IPS DF 4.7 (cell line): Measurements from ENCODE around the gene RIMBP3B.
"Not testable (repeated sequence)": the region's sequence is repeated elsewhere in the genome, so short reads cannot be mapped to it uniquely, and the experiment has no call there.

Experiments
- DNase-seq: peaks from one replicate; pipeline ENCODE4 v3.0.0-alpha.2; 2013; ENCODE audit warnings: low spot score; ENCODE audit errors: extremely low read depth

RIMBP3B gene

DNA sequence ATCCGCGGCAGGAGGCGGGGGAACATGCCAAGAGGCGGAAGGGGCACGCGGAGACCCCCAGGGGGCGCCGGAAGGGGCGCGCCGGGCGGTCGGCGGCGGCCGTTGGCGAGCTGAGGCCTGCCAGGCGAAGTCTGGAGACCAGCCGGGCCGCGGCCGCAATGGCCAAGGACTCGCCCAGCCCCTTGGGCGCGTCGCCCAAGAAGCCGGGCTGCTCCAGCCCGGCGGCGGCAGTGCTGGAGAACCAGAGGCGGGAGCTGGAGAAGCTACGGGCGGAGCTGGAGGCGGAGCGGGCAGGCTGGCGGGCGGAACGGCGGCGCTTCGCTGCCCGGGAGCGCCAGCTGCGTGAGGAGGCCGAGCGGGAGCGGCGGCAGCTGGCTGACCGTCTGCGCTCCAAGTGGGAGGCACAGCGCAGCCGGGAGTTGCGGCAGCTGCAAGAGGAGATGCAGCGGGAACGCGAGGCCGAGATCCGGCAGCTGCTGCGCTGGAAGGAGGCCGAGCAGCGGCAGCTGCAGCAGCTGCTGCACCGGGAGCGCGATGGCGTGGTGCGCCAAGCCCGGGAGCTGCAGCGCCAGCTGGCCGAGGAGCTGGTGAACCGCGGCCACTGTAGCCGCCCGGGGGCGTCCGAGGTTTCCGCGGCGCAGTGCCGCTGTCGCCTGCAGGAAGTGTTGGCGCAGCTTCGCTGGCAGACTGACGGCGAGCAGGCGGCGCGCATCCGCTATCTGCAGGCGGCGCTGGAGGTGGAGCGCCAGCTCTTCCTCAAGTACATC, at the start of gene RIMBP3B:
Gene RIMBP3B (plus strand): TSS at position 51 of the 767 bp plus-strand sequence. CDS start 108 bp downstream, at position 159.
- not testable (repeated sequence) for DNase-seq

DNA sequence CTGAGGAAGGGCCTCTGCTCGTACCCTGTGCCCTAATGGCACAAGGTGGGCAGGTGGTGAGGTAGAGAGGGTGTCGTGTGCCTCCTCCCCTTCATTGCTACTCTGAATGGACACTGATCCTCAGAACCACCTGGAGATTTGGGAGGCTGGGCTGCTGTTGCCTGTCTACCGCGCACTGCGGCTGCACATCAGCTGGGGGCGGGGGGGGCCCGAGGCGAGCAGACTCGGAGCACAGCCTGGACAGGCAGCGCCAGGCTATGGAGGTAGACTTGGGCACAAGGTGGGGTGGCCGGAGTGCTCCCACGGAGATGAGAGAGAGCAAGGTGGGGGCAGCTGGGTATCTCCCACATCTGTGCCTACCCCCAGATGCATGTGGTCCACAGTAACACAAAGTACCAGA, 26.0 kb upstream of the RIMBP3B start:
- not testable (repeated sequence) for DNase-seq

GRCh38 chr22:21360525-21360924, 23.0 kb upstream of the RIMBP3B start:
- not testable (repeated sequence) for DNase-seq

DNA sequence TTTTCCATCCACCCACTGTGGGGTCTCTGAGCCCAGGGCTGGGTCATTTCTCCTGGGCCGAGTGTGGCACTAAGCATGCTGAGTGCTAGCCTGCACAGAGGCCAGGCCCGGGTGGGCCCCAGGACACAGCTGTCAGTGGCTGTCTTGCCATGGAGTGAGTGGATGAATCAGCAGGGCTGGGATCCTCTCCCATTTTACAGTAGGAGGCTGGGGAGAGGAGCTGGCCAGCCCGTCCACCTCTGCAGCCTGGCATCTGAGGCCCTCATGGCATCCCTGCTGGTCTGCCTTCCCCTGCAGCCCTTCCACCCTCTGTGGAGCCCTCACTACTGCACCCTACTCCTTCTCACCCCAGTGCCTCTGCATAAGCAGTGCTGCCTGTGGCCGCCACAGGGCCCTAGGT, 21.1 kb upstream of the RIMBP3B start:
- not testable (repeated sequence) for DNase-seq

DNA sequence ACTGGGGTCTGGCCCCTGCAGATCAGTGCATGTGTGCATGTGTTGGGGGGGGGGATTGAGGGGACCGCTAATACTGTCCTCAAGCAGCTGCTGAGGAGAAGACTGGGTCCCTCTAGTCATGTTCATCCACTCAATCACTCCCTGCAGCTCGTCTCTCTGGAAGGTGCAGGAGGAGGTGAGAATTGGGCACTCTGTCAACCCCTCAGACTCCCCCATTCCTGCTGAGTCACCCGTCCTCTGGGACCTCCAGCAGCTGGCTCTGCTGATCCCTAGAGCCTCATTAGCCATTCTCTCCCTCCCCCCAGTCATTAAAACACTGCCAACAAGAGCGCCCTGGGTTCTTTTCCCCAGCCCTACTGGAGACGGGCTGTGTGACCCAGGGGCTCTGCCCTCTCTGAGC, 20.5 kb upstream of the RIMBP3B start:
- DNase-seq: not testable (repeated sequence)

GRCh38 chr22:21363803-21364202, 19.7 kb upstream of the RIMBP3B start:
- not testable (repeated sequence) for DNase-seq

DNA sequence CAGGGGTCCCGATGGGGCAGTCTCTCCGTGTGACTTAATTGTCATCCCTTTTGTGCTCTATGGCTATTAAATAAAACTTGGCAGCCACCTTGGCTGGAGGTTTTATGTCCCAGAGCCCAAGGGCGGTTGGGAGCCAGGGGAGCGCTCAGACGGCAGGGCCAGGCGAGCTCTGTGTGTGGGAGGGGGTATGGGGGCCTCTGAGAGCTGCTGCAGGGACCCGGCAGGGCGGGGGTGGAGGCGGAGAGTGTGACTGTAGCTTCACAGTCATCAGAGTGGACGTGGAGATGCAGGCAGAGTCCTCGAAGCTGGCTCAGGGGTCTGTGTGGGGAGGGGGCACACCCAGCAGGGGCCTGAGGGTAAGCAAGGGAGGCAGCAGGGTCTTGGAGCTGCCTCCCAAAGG, 19.2 kb upstream of the RIMBP3B start:
- DNase-seq: not testable (repeated sequence)

DNA sequence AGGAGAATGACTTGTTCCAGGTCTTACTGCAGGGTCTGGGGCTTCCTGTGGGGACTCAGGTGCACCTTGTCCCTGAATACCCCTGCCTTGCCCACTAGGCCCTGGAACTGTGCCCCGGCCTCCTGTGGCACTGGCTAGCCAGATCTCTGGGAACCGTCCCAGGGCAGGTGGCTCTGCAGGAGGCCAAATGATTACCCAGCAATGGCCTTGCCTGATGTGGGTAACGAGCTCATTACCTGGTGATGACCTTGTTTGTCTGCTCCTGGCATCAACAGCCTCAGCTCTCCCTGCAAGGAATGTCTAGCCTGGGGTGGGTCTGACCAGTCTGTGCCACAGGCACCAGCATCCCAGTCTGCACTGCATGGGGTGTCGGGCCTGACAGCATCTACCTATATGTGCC, 18.2 kb upstream of the RIMBP3B start:
- not testable (repeated sequence) for DNase-seq

DNA sequence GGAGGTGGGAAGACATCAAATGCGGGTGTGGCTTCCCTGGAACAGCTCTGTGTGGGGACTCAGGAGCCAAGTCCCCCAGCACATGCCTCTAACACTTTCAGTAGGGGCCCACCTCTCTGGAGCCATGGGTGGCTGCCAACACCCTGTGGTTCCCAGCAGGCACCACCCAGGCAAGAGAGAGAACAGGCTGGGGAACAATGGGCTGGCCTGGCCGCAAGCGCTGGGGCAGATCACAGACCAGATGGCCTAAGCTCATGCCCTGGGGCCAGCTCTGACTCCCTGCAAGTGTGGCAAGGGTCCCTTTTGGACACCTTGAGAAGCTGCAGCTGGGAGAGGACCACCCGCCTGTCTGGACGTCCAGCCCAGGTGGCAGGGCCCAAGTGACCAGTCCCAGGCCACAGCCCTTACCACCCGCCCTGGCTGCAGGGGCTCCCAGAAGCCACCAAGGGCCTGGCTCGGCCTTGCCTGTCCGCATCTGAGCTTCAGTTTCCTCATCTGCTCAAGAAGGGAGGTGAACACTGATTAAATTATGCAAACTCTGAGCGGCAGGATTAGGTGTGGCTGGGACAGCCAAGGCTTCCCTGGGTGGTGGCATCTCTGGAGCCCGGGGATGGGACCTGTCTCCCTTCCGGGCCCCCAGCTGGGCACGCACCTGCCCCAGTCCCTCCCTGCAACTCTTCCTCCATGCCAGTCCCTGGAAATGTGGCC, 14.8 kb upstream of the RIMBP3B start:
- DNase-seq: not testable (repeated sequence)

DNA sequence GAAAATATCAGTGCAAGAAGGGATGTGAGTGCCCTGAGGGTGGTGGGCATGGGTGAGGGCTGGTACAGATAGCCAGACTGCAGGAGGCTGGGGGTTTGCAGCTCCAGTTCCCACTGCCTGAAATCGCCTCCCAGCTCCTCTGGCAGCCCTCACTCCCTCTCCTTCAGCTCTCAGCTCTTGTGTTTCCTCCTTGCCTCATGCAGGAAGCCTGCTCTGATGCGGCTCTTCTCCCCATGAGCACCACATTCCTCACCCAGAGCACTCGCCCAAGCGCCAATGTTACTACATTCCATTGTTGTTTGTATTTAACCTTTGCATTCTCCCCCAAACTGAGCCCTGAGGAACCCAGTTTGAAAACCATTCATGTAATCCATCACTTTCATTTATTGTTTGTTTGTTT, 7.7 kb upstream of the RIMBP3B start:
- not testable (repeated sequence) for DNase-seq

DNA sequence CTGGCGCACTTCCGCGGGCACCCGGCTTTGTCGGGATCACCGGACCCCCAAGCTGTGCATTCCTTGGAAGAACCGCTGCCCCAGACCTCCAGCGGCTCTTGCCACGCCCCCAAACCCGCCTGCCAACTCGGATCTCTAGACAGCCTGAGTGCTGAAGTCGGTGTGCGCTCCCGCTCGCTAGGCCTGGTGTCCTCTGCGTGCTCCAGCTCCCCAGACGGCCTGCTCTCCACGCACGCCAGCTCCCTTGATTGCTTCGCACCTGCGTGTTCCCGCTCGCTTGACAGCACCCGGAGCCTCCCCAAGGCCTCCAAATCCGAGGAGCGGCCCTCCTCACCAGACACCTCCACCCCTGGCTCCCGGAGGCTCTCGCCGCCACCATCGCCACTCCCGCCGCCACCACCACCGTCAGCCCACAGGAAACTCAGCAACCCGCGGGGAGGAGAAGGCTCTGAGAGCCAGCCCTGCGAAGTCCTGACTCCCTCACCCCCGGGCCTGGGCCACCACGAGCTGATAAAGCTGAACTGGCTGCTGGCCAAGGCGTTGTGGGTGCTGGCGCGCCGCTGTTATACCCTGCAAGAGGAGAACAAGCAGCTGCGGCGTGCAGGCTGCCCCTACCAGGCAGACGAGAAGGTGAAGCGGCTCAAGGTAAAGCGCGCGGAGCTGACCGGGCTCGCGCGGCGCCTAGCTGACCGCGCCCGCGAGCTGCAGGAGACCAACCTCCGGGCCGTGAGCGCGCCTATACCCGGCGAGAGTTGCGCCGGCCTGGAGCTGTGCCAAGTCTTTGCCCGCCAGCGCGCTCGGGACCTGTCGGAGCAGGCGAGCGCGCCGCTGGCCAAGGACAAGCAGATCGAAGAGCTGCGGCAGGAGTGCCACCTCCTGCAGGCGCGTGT, 1.2 kb downstream of the RIMBP3B start:
- DNase-seq: not testable (repeated sequence)

DNA sequence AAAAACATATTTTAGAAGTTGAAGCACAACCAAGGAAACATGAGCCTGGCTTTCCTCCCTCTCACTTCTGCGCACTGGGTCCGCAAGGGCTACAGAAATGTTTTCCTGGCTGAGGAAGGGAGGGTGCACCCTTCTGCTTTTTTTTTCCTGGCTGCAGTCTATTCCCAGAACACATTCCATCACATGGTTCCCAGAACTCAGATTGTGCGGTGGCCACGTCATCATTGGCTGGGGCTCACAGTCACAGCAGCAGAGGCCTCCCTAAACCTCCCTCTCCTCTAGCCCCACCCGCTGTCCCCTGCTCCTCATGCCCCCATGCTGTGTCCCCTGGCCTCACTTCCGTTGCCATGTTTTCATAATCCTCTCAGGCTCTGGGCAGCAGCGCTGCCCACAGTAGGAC, 5.9 kb downstream of the RIMBP3B start:
- not testable (repeated sequence) for DNase-seq

GRCh38 chr22:21390013-21390412, 6.5 kb downstream of the RIMBP3B start:
- DNase-seq: not testable (repeated sequence)

DNA sequence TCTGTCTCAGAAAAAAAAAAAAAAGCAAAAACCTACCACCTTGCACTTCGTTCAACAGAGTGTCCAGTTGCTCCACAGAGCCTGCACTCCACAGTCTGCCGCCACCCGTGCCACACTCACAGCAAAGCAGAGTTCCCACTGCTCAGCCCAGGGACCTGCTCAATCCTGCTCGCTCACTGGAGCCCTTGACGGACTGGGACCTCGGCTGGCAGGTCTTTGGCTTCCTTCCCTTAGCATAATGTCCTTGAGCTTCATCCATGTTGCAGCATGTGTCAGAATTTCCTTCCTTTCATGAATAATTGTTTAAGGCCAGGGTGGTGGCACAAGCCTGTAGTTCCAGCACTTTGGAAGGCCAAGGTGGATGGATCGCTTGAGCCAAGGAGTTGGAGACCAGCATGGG, 11.1 kb downstream of the RIMBP3B start:
- not testable (repeated sequence) for DNase-seq

GRCh38 chr22:21401197-21401969, 17.8 kb downstream of the RIMBP3B start:
- DNase-seq: not testable (repeated sequence)

DNA sequence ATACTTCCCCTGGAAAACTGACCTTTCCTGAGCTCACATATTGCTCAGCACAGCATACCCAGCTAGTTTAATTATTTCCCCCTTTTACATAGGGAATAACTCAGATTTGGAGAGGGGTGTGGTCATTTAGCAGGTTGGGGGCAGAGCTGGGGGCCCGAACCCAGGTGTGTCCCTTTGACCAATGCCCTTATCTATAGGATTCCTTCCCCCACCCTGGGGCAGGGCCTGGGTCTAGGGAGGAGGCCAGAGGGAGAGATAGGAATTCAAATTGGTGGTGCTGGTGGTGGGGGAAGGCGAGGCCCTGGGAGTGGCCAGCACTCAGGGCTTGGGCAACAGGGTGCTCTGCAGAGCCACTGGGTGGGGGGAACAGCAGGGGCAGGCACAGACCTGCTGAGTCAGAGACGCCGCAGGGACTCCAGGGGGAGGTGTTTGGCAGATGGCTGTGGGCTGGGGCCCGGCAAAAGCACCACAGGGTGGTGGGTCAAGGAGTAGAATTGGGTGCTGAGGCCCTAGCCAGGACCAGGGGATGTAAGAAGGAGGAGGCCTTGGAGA, 19.3 kb downstream of the RIMBP3B start:
- not testable (repeated sequence) for DNase-seq

GRCh38 chr22:21407139-21407538, 23.6 kb downstream of the RIMBP3B start:
- DNase-seq: not testable (repeated sequence)

DNA sequence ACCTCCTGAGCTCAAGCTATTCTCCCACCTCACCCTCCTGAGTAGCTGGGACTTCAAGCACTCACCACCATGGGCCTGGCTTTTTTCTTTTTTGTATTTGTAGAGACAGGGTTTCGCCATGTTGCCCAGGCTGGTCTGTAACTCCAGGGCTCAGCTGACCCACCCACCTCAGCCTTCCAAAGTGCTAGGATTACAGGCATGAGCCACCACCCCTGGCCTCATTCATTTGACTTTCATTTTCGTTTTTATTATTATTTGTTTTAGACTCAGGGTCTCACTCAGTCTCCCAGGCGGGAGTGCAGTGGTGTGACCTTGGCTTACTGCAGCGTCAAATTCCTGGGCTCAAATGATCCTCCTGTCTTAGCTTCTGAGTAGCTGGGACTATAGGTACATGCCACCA, 24.2 kb downstream of the RIMBP3B start:
- DNase-seq: not testable (repeated sequence)

- not testable (repeated sequence) for DNase-seq
Measured at GRCh38 chr22:21416375-21416774, 32.8 kb downstream of the RIMBP3B start.

DNA sequence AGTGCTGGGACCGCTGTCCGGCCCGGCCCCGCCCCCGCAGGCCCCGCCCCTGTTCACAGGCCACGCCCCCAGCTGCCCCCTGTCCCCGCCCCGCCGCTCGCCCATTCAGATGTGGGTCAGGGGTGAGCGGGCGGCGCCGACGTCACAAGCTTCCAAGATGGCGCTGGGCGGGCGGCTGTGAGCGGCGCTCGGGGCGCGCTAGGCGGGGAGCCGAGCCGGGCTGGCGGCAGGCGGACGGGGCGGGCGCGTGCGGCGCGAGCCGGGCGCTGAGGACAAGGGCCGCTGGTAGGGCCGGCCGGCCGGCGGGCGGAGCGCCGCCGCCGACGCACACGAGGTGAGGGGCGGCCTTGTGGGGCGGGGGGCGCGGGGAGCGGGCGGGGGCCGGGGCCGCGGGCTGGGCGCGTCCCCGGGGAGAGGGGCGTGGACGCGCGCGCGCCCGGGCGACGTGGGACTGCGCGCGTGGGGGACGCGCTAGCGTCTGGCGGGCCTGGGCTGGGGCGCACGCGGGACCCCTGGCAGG, 33.7 kb downstream of the RIMBP3B start, which contains the start of gene HIC2:
Gene HIC2 (plus strand): TSS at position 145 of the 520 bp plus-strand sequence. CDS start 25,461 bp downstream, outside the sequence.
- not testable (repeated sequence) for DNase-seq
